H1 (cell line): Measurements from ENCODE around the gene REPIN1. TPM values are rescaled to one million over a fixed set of nuclear protein-coding genes. Genes with fewer than 3 reads are reported as not detected.

Source experiments
- CTCF ChIA-PET: fragments of 300-600 bp; sonication (Branson Sonifier 250); formaldehyde crosslinking; loops from one replicate; lab custom pipeline; 2021; ENCODE audit not compliant: partially characterized antibody; lab: Charles Lee
- POLR2A ChIA-PET: fragments of 300-600 bp; sonication (Branson Sonifier 250); formaldehyde crosslinking; loops from one replicate; lab custom pipeline; 2021; ENCODE audit warnings: inconsistent platforms; ENCODE audit not compliant: partially characterized antibody; lab: Charles Lee
- DNase-seq, 2 experiments: peaks; one replicate each; pipeline versions ENCODE4 v3.0.0 to v3.0.0-alpha.2; 2010 to 2022; ENCODE audit warnings: low spot score in 2 of 2, low read depth in 1 of 2, mixed read lengths in 1 of 2
- FAIRE-seq: peaks from 2 replicates; lab custom pipeline; 2011; peaks lifted over from hg19 to GRCh38; lab: Jason Lieb, UNC
- H2AFZ ChIP-seq: 2 replicates; pipeline ENCODE4 v1.8.1; 2012; ENCODE audit warnings: low read length, inconsistent platforms
- H2AK5ac ChIP-seq: 2 replicates; pipeline ENCODE4 v1.6.1; 2013; ENCODE audit warnings: low read depth, low read length
- H2BK120ac ChIP-seq: replicated peaks from 2 replicates; pipeline ENCODE3; 2013; ENCODE audit warnings: low read depth, low read length, inconsistent platforms
- H2BK12ac ChIP-seq: 2 replicates; pipeline ENCODE4 v1.6.1; 2013; ENCODE audit warnings: low read depth, low read length
- H2BK15ac ChIP-seq: 2 replicates; pipeline ENCODE4 v1.6.1; 2013; ENCODE audit warnings: low read length
- H2BK20ac ChIP-seq: 2 replicates; pipeline ENCODE4 v1.6.1; 2013; ENCODE audit warnings: low read length
- H2BK5ac ChIP-seq: 2 replicates; pipeline ENCODE4 v1.6.1; 2013; ENCODE audit warnings: low read depth, low read length
- H3K14ac ChIP-seq: 2 replicates; pipeline ENCODE4 v1.6.1; 2013; ENCODE audit warnings: inconsistent platforms; ENCODE audit not compliant: insufficient read length
- H3K18ac ChIP-seq: 2 replicates; pipeline ENCODE4 v1.6.1; 2013; ENCODE audit warnings: low read length; ENCODE audit errors: extremely low read depth
- H3K23ac ChIP-seq: 2 replicates; pipeline ENCODE4 v1.6.1; 2013; ENCODE audit warnings: inconsistent platforms; ENCODE audit not compliant: insufficient read length
- H3K23me2 ChIP-seq: 2 replicates; pipeline ENCODE4 v1.6.1; 2013; ENCODE audit warnings: low read depth, low read length
- H3K27ac ChIP-seq: 2 replicates; pipeline ENCODE4 v1.6.1; 2011; ENCODE audit warnings: low read depth, low read length, inconsistent platforms
- H3K27me3 ChIP-seq, 4 experiments: replicated peaks in 1 of 4; 1 replicate in 1 of 4; 2 replicates in 3 of 4; pipeline versions ENCODE4 v1.6.1 to v1.8.1; 2011 to 2013; ENCODE audit warnings: low read length in 3 of 4, mild to moderate bottlenecking in 3 of 4, inconsistent platforms in 2 of 4, mixed read lengths in 2 of 4, moderate library complexity in 1 of 4; ENCODE audit not compliant: control insufficient read depth in 3 of 4, insufficient read depth in 3 of 4; ENCODE audit errors: extremely low read depth in 1 of 4
- H3K36me3 ChIP-seq, 4 experiments: 2 replicates each; pipeline versions ENCODE4 v1.6.1 to v1.8.1; 2011 to 2013; ENCODE audit warnings: mild to moderate bottlenecking in 4 of 4, low read length in 3 of 4, moderate library complexity in 2 of 4, control low read depth in 1 of 4, inconsistent platforms in 1 of 4; ENCODE audit not compliant: insufficient read depth in 4 of 4, control insufficient read depth in 2 of 4
- H3K4ac ChIP-seq: replicated peaks from 2 replicates; pipeline ENCODE3; 2013; ENCODE audit warnings: low read length, low read depth, mixed read lengths, inconsistent platforms; ENCODE audit not compliant: insufficient read length
- H3K4me1 ChIP-seq, 4 experiments: replicated peaks in 1 of 4; 1 replicate in 1 of 4; 2 replicates in 3 of 4; pipeline versions ENCODE4 v1.6.1 to v1.8.1; 2011 to 2013; ENCODE audit warnings: low read length in 3 of 4, inconsistent platforms in 2 of 4, mixed read lengths in 1 of 4; ENCODE audit not compliant: insufficient read depth in 4 of 4, control insufficient read depth in 3 of 4
- H3K4me2 ChIP-seq, 2 experiments: 2 replicates each; pipeline versions ENCODE4 v1.6.1 to v1.8.1; 2011 to 2013; ENCODE audit warnings: low read depth in 2 of 2, low read length in 2 of 2, control low read depth in 1 of 2, inconsistent platforms in 1 of 2, mild to moderate bottlenecking in 1 of 2; ENCODE audit not compliant: insufficient read depth in 1 of 2
- H3K4me3 ChIP-seq, 4 experiments: fragments of 200-600, 300-600 bp in 1 of 4; sonication (generic), shearing (Covaris generic), sonication (Bioruptor Twin) in 1 of 4; 2 replicates each; pipeline versions ENCODE4 v1.5.1 to v1.8.1; 2011 to 2016; ENCODE audit warnings: low read length in 4 of 4, low read depth in 3 of 4, control low read depth in 2 of 4, inconsistent platforms in 2 of 4, mild to moderate bottlenecking in 2 of 4, mixed read lengths in 1 of 4, moderate library complexity in 1 of 4; ENCODE audit not compliant: insufficient read depth in 2 of 4; ENCODE audit errors: extremely low read depth in 1 of 4
- H3K56ac ChIP-seq: replicated peaks from 2 replicates; pipeline ENCODE3; 2013; ENCODE audit warnings: low read depth, mild to moderate bottlenecking, mixed read lengths, low read length, inconsistent platforms; ENCODE audit not compliant: insufficient read length
- H3K79me1 ChIP-seq: 2 replicates; pipeline ENCODE4 v1.6.1; 2013; ENCODE audit warnings: low read depth, low read length, control low read depth
- H3K79me2 ChIP-seq, 2 experiments: 2 replicates each; pipeline versions ENCODE4 v1.6.1 to v1.8.1; 2012 to 2013; ENCODE audit warnings: low read length in 2 of 2, mild to moderate bottlenecking in 2 of 2, inconsistent platforms in 1 of 2; ENCODE audit not compliant: insufficient read depth in 2 of 2, control insufficient read depth in 1 of 2
- H3K9ac ChIP-seq, 4 experiments: replicated peaks in 1 of 4; 1 replicate in 1 of 4; 2 replicates in 3 of 4; pipeline versions ENCODE4 v1.6.1 to v1.8.1; 2011 to 2013; ENCODE audit warnings: low read depth in 3 of 4, low read length in 3 of 4, control low read depth in 2 of 4, mild to moderate bottlenecking in 2 of 4, moderate library complexity in 2 of 4, inconsistent platforms in 1 of 4; ENCODE audit errors: extremely low read depth in 1 of 4
- H3K9me3 ChIP-seq, 2 experiments: 2 replicates each; pipeline versions ENCODE4 v1.6.1 to v1.8.1; 2012 to 2013; ENCODE audit warnings: mild to moderate bottlenecking in 2 of 2, moderate library complexity in 2 of 2, control low read depth in 1 of 2, inconsistent platforms in 1 of 2, low read depth in 1 of 2, low read length in 1 of 2, mixed read lengths in 1 of 2; ENCODE audit not compliant: insufficient read depth in 2 of 2
- H4K20me1 ChIP-seq, 2 experiments: replicated peaks in 1 of 2; 2 replicates each; pipeline versions ENCODE3 to v1.8.1; 2011 to 2013; ENCODE audit warnings: inconsistent platforms in 2 of 2, low read length in 2 of 2, mild to moderate bottlenecking in 1 of 2; ENCODE audit not compliant: insufficient read depth in 2 of 2, control insufficient read depth in 1 of 2
- H4K5ac ChIP-seq: 2 replicates; pipeline ENCODE4 v1.6.1; 2013; ENCODE audit warnings: low read length, low read depth, mixed read lengths, inconsistent platforms; ENCODE audit not compliant: insufficient read length
- H4K8ac ChIP-seq: 2 replicates; pipeline ENCODE4 v1.8.0; 2013; ENCODE audit warnings: mild to moderate bottlenecking, moderate library complexity, low read length, inconsistent platforms; ENCODE audit not compliant: insufficient read depth; ENCODE audit errors: extremely low read depth
- H4K91ac ChIP-seq: replicated peaks from 2 replicates; pipeline ENCODE3; 2013; ENCODE audit warnings: low read length, mixed read lengths, inconsistent platforms; ENCODE audit not compliant: insufficient read length
- RAD21 ChIP-seq, 2 experiments: IDR thresholded peaks in 1 of 2; conservative IDR thresholded peaks in 1 of 2; 2 replicates each; pipeline ENCODE4 v1.6.1; 2011; ENCODE audit warnings: low read depth in 2 of 2, low read length in 2 of 2, improper control_type of control experiment in 1 of 2, inconsistent platforms in 1 of 2, mild to moderate bottlenecking in 1 of 2, moderate library complexity in 1 of 2
- RBBP5 ChIP-seq: IDR thresholded peaks from 2 replicates; pipeline ENCODE4 v1.7.1; 2012; ENCODE audit warnings: low read depth, mild to moderate bottlenecking, inconsistent platforms, low read length, moderate library complexity, borderline replicate concordance
- SAP30 ChIP-seq: fragments of 300-600 bp; sonication (generic); IDR thresholded peaks from 2 replicates; pipeline ENCODE4 v1.7.1; 2012; ENCODE audit warnings: low read length, moderate library complexity, mild to moderate bottlenecking, inconsistent platforms; ENCODE audit not compliant: insufficient read depth, insufficient replicate concordance
- SP2 ChIP-seq: IDR thresholded peaks from 2 replicates; pipeline ENCODE4 v1.6.1; 2012; ENCODE audit warnings: mild to moderate bottlenecking, low read length, inconsistent platforms
- TBP ChIP-seq: IDR thresholded peaks from 2 replicates; pipeline ENCODE4 v1.6.1; 2011; ENCODE audit warnings: low read depth, low read length, improper control_type of control experiment
- WGBS, 2 experiments: shearing (Covaris generic) in 1 of 2; methylation state at CpG; one replicate each; pipeline versions ENCODE4 v1.1.6 to v1.1.7; 2013 to 2015; ENCODE audit warnings: low lambda C conversion rate in 2 of 2, mixed read lengths in 2 of 2, inconsistent platforms in 1 of 2, low coverage in 1 of 2, missing lambda C conversion rate in 1 of 2; ENCODE audit not compliant: insufficient replicate concordance in 2 of 2, insufficient coverage in 1 of 2, insufficient read length in 1 of 2; ENCODE audit errors: extremely low coverage in 1 of 2, missing lambda C conversion rate in 1 of 2; 5-methylcytosine and 5-hydroxymethylcytosine counted together
- polyA plus RNA-seq, 7 experiments: library from polyadenylated mRNA; depleted of rRNA in 3 of 7; stranded (reverse) in 5 of 7; unstranded in 2 of 7; fragments of >200 nt in 5 of 7; fragments of 200-250 nt in 2 of 7; gene quantifications; 1 replicate in 5 of 7; 2 replicates in 1 of 7; 4 replicates in 1 of 7; pipeline versions ENCODE4 v1.2.1 to v1.2.3, GENCODE V29; 2011 to 2013; ENCODE audit warnings: missing spikeins in 2 of 7, mixed read lengths in 2 of 7
- total RNA-seq: library from RNA; stranded (reverse); fragmentation: NEBNext Ultra II Directional; extraction: Animal tissue kit (Norgen Biotek cat#: 25700); gene quantifications from 2 replicates; pipeline ENCODE4 v1.2.1, GENCODE V29; 2021
- TF ChIP-seq, protein P1 (sequence below), 3 experiments: IDR thresholded peaks; 1 replicate in 2 of 3; 2 replicates in 1 of 3; pipeline versions ENCODE4 v1.5.1 to v1.6.1; 2011; ENCODE audit warnings: low read length in 3 of 3, mild to moderate bottlenecking in 3 of 3, inconsistent platforms in 2 of 3, low read depth in 1 of 3, moderate library complexity in 1 of 3; ENCODE audit not compliant: insufficient read depth in 1 of 3; ENCODE audit errors: control extremely low read depth in 1 of 3

The REPIN1 gene
- total and polyA plus RNA-seq, 2 of the 8 experiments (the other 6 are each of a cell fraction or from before 2014, with no cell fraction given): 98.6 to 125 TPM

DNA sequence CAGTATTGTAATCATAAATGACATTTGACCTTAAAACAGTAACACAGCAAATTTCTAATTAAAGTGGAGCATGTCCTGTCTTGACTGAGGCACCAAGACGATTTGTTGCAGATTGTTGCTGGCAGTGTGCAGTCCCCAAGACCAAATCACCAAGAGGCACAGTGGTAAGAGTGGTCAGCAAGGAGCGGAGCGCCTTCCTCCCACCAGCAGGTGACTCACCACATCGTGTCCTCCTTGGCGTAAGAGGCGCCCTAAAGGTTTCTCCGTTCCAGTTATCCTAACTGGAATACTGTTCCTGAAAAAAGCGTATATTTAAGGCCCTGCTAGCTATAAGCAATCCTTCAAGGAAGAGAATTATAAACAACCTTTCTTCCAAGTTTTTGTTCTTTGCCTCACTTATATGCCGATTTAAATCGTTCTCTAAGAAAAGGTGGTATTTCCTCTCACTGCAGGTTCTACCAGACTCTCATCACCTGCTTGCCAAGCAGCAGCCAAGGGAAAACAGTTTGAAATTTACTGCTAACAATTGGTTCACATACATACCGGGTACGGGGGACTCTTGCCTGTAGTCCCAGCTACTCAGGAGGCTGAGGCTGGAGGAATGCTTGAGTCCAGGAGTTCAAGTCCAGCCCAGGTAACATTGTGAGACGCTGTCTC is 10.7 kb upstream of the REPIN1 start:
- Histone ChIP-seq H3K9me3 (no peaks in the 10 kb centered on the region), H2BK15ac (0 out of 2 replicates have a peak overlapping the region, but pooled peaks have one; percentile 31), H2BK20ac (no peak overlapping the region), H2AFZ (no peak overlapping the region), H3K4ac (no peak overlapping the region), H3K79me1 (no peaks in the 10 kb centered on the region; the same call in 1 of the 2 replicates), H2BK12ac (no peak overlapping the region), H2AK5ac (no peak overlapping the region), H4K5ac (no peak overlapping the region), H3K79me2 (no peaks in the 10 kb centered on the region), H3K4me2 (no peak overlapping the region)
- CTCF ChIA-PET: interaction anchor here (0.6 to 4.5 kb wide), 18 partner anchors 11 to 709 kb away, joined by 3 to 32 read pairs (median 4); partner anchors contain the start of gene REPIN1
- DNase-seq: no peak
- no peak for TF ChIP-seq TBP
- TF ChIP-seq RBBP5: no peak
- no peak for TF ChIP-seq SP2
- TF ChIP-seq SAP30: no peak
- TF ChIP-seq, protein P1, sequence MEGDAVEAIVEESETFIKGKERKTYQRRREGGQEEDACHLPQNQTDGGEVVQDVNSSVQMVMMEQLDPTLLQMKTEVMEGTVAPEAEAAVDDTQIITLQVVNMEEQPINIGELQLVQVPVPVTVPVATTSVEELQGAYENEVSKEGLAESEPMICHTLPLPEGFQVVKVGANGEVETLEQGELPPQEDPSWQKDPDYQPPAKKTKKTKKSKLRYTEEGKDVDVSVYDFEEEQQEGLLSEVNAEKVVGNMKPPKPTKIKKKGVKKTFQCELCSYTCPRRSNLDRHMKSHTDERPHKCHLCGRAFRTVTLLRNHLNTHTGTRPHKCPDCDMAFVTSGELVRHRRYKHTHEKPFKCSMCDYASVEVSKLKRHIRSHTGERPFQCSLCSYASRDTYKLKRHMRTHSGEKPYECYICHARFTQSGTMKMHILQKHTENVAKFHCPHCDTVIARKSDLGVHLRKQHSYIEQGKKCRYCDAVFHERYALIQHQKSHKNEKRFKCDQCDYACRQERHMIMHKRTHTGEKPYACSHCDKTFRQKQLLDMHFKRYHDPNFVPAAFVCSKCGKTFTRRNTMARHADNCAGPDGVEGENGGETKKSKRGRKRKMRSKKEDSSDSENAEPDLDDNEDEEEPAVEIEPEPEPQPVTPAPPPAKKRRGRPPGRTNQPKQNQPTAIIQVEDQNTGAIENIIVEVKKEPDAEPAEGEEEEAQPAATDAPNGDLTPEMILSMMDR (IDR thresholded peaks at IDR 0.05; ENCODE audit: control extremely low read depth in 1 of 3, insufficient read depth in 1 of 3, low read depth in 1 of 3, low read length in 3 of 3): peak; percentile 32 to 65 (median 52)
- TF ChIP-seq RAD21 (IDR thresholded peaks at IDR 0.05 in 1 of 2, conservative IDR thresholded peaks at IDR 0.05 in 1 of 2; ENCODE audit: low read depth in 2 of 2, low read length in 2 of 2): peak in 1 of 2 experiments; percentile 51; a peak in 3 of 4 replicates
- TF ChIP-seq, all 59 proteins: peak for 2
- WGBS, 2 experiments: 82% methylated on average over 13 of the region's 13 CpGs; no CpG with 5 or more reads in 1 of the 2 experiments
- H3K4me1 ChIP-seq: peaks cover 12 to 18% (median 14%) of the 10 kb centered on the region in 4 experiments
- H3K36me3 ChIP-seq: no peaks in the 10 kb centered on the region
- no peak overlapping the region for H3K18ac ChIP-seq
- H3K4me3 ChIP-seq: no peak overlapping the region
- no peak overlapping the region for H3K23ac ChIP-seq
- no peak overlapping the region for H3K27ac ChIP-seq
- H4K20me1 ChIP-seq: peaks cover 0 to 5% of the 10 kb centered on the region in 2 experiments
- no peak overlapping the region for H3K56ac ChIP-seq
- H4K8ac ChIP-seq: no peak overlapping the region
- H2BK120ac ChIP-seq: no peak overlapping the region
- POLR2A ChIA-PET: interaction anchor here (1.3 to 1.4 kb wide), 2 partner anchors 11 to 44 kb away, joined by 4 to 10 read pairs; partner anchors contain the start of gene REPIN1
- H2BK5ac ChIP-seq: no peak overlapping the region
- FAIRE-seq: no peak
- H3K23me2 ChIP-seq: peaks cover 13% of the 10 kb centered on the region; the same call in 1 of the 2 replicates
- H3K14ac ChIP-seq: no peak overlapping the region
- H3K9ac ChIP-seq: no peak overlapping the region
- H4K91ac ChIP-seq: no peak overlapping the region
- H3K27me3 ChIP-seq: no peaks in the 10 kb centered on the region; a peak in 1 of 7 replicates
